GM12878 (cell line): ENCODE results near the gene PGAP6. TPM values are rescaled to one million over a fixed set of nuclear protein-coding genes. Genes with fewer than 3 reads are reported as not detected.

Experiments used
- ATAC-seq: fragments of 200-7000 bp; cut with Tn5 transposase; 3 replicates; pipeline ENCODE4 v1.9.1; 2020; ENCODE audit warnings: mild to moderate bottlenecking, moderate library complexity
- BruUV-seq: library from RNA; stranded (reverse); fragments of 400-500 nt; replicated peaks from 2 replicates; lab custom pipeline; 2021; lab: Mats Ljungman, UMichigan
- CTCF ChIA-PET: fragments of 300-600 bp; sonication (Branson Sonifier 250); formaldehyde crosslinking; extraction: SDS; loops from one replicate; lab custom pipeline; 2021; ENCODE audit warnings: inconsistent platforms; lab: Yijun Ruan, JAX
- POLR2A ChIA-PET: fragments of 350-600 bp; formaldehyde crosslinking; extraction: SDS; loops from one replicate; lab custom pipeline; 2021; ENCODE audit warnings: inconsistent platforms; lab: Charles Lee
- RAD21 ChIA-PET: fragments of 300-600 bp; sonication (Branson Sonifier 250); formaldehyde crosslinking; loops from one replicate; lab custom pipeline; 2023; ENCODE audit warnings: antibody characterized with exemption; ENCODE audit not compliant: unreplicated experiment; lab: Charles Lee
- SMC1A ChIA-PET: fragments of 300-600 bp; sonication (Branson Sonifier 250); formaldehyde crosslinking; loops from one replicate; lab custom pipeline; 2023; ENCODE audit not compliant: unreplicated experiment, uncharacterized antibody; lab: Charles Lee
- DNase-seq: peaks from one replicate; pipeline ENCODE4 v3.0.0-alpha.2; 2011; ENCODE audit warnings: low read depth, low spot score
- FAIRE-seq: peaks from 3 replicates; lab custom pipeline; 2011; peaks lifted over from hg19 to GRCh38; lab: Jason Lieb, UNC
- H2AFZ ChIP-seq: 2 replicates; pipeline ENCODE4 v1.6.0; 2011; ENCODE audit warnings: low read depth, low read length, control low read depth; ENCODE audit not compliant: control insufficient read depth
- H3K27ac ChIP-seq: 2 replicates; pipeline ENCODE4 v1.5.1; 2011; ENCODE audit warnings: control low read depth; ENCODE audit not compliant: control insufficient read depth, insufficient read depth
- H3K27me3 ChIP-seq, 2 experiments: replicated peaks in 1 of 2; 2 replicates each; pipeline versions ENCODE4 v1.6.0 to v1.6.1; 2011; ENCODE audit warnings: low read length in 1 of 2; ENCODE audit not compliant: control insufficient read depth in 2 of 2, insufficient read depth in 2 of 2
- H3K36me3 ChIP-seq, 2 experiments: 2 replicates each; pipeline ENCODE4 v1.5.1; 2011; ENCODE audit warnings: low read length in 1 of 2; ENCODE audit not compliant: control insufficient read depth in 2 of 2, insufficient read depth in 2 of 2
- H3K4me1 ChIP-seq: 2 replicates; pipeline ENCODE4 v1.6.1; 2011; ENCODE audit warnings: mild to moderate bottlenecking, low read length, moderate library complexity, mixed read lengths; ENCODE audit not compliant: control insufficient read depth, insufficient read depth
- H3K4me2 ChIP-seq: 2 replicates; pipeline ENCODE4 v1.6.0; 2011; ENCODE audit warnings: control low read depth; ENCODE audit not compliant: control insufficient read depth, insufficient read depth
- H3K4me3 ChIP-seq: fragments of 200-600 bp; sonication (generic); 2 replicates; pipeline ENCODE4 v1.5.1; 2016
- H3K79me2 ChIP-seq: 2 replicates; pipeline ENCODE4 v1.6.0; 2011; ENCODE audit warnings: low read length; ENCODE audit not compliant: control insufficient read depth, insufficient read depth
- H3K9ac ChIP-seq: 2 replicates; pipeline ENCODE4 v1.8.0; 2011; ENCODE audit warnings: low read length, control low read depth, mixed read lengths; ENCODE audit not compliant: control insufficient read depth, insufficient read depth
- H3K9me3 ChIP-seq: replicated peaks from 3 replicates; pipeline ENCODE4 v1.5.1; 2011; ENCODE audit warnings: mild to moderate bottlenecking, low read length; ENCODE audit not compliant: control insufficient read depth, insufficient read depth
- H4K20me1 ChIP-seq: 2 replicates; pipeline ENCODE4 v1.6.0; 2011; ENCODE audit not compliant: control insufficient read depth, insufficient read depth
- BHLHE40 ChIP-seq, 2 experiments: fragments of 450-650 bp in 1 of 2; IDR thresholded peaks; 2 replicates each; pipeline ENCODE4 v1.6.1; 2011 to 2017; ENCODE audit warnings: low read depth in 2 of 2, borderline replicate concordance in 1 of 2, improper control_type of control experiment in 1 of 2, low read length in 1 of 2, mild to moderate bottlenecking in 1 of 2
- BMI1 ChIP-seq: fragments of 450-650 bp; IDR thresholded peaks from 2 replicates; pipeline ENCODE4 v1.6.1; 2016; ENCODE audit warnings: mild to moderate bottlenecking, moderate library complexity, borderline replicate concordance
- BRCA1 ChIP-seq: IDR thresholded peaks from 2 replicates; pipeline ENCODE4 v1.6.1; 2011; ENCODE audit warnings: low read depth, low read length, improper control_type of control experiment
- CHD4 ChIP-seq: fragments of 200-600 bp; sonication (generic); IDR thresholded peaks from 2 replicates; pipeline ENCODE4 v1.6.1; 2016; ENCODE audit warnings: mild to moderate bottlenecking
- HDAC2 ChIP-seq: fragments of 200-600 bp; sonication (generic); IDR thresholded peaks from 2 replicates; pipeline ENCODE4 v1.6.1; 2017
- IKZF1 ChIP-seq: fragments of 450-650 bp; conservative IDR thresholded peaks from 2 replicates; pipeline ENCODE4 v1.6.1; 2017; ENCODE audit warnings: antibody characterized with exemption, mild to moderate bottlenecking
- IRF4 ChIP-seq: IDR thresholded peaks from 2 replicates; pipeline ENCODE4 v1.6.1; 2011; ENCODE audit warnings: low read depth, low read length
- JUNB ChIP-seq: IDR thresholded peaks from 2 replicates; pipeline ENCODE4 v1.6.1; 2016; ENCODE audit warnings: antibody characterized with exemption, mild to moderate bottlenecking
- MTA3 ChIP-seq: IDR thresholded peaks from 2 replicates; pipeline ENCODE4 v1.6.1; 2012; ENCODE audit warnings: low read length, inconsistent platforms, borderline replicate concordance
- MYB ChIP-seq: fragments of 150-350 bp; IDR thresholded peaks from 2 replicates; pipeline ENCODE4 v1.6.1; 2014; ENCODE audit warnings: mild to moderate bottlenecking, low read depth, low read length, borderline replicate concordance
- RBBP5 ChIP-seq: fragments of 200-600 bp; sonication (generic); conservative IDR thresholded peaks from 2 replicates; pipeline ENCODE4 v1.6.1; 2016
- SMAD5 ChIP-seq: IDR thresholded peaks from 2 replicates; pipeline ENCODE4 v1.6.1; 2016; ENCODE audit warnings: antibody characterized with exemption, low read depth
- SREBF2 ChIP-seq: IDR thresholded peaks from 2 replicates; pipeline ENCODE4 v1.6.1; 2012; ENCODE audit warnings: mild to moderate bottlenecking, low read length
- ZNF207 ChIP-seq: fragments of 450-650 bp; IDR thresholded peaks from 2 replicates; pipeline ENCODE4 v1.6.1; 2014; ENCODE audit warnings: antibody characterized with exemption, mild to moderate bottlenecking, borderline replicate concordance
- WGBS: methylation state at CpG from one replicate; pipeline ENCODE4 v1.1.6; 2016; ENCODE audit warnings: low lambda C conversion rate; ENCODE audit not compliant: insufficient replicate concordance, insufficient coverage; ENCODE audit errors: missing lambda C conversion rate; 5-methylcytosine and 5-hydroxymethylcytosine counted together
- in situ Hi-C: fragments of 300-500 bp; cut with MboI; formaldehyde crosslinking; loops from 9 replicates; pipeline ENCODE4 v1.14.3; 2018; ENCODE audit warnings: mixed read lengths
- intact Hi-C: fragments of 100-400 bp; cut with micrococcal nuclease; formaldehyde crosslinking; loops from one replicate; pipeline ENCODE4 v1.14.2; 2022; ENCODE audit not compliant: unreplicated experiment
- polyA plus RNA-seq, 11 experiments: library from polyadenylated mRNA; depleted of rRNA in 4 of 11; unstranded in 6 of 11; stranded (reverse) in 5 of 11; fragments of >200 nt; fragmentation: Nextera tagmentation in 4 of 11; fragmentation: Illumina TruSeq in 1 of 11; extraction: Ambion mirVana in 4 of 11; extraction: Trizol in 1 of 11; gene quantifications; 1 replicate in 1 of 11; 2 replicates in 10 of 11; pipeline versions ENCODE4 v1.2.1 to v1.2.3, GENCODE V29; 2011 to 2016; ENCODE audit warnings: inconsistent platforms in 2 of 11, missing spikeins in 2 of 11, low read depth in 1 of 11
- total RNA-seq, 4 experiments: library from RNA; depleted of rRNA in 3 of 4; stranded (reverse); fragments of >200 nt in 3 of 4; fragmentation: Illumina TruSeq in 1 of 4; extraction: Trizol in 1 of 4; gene quantifications; 2 replicates each; pipeline versions ENCODE4 v1.2.1 to v1.2.3, GENCODE V29; 2013 to 2021
- TF ChIP-seq, protein P1 (sequence below): fragments of 450-650 bp; formaldehyde crosslinking; IDR thresholded peaks from 2 replicates; pipeline ENCODE4 v1.4.0; 2020; ENCODE audit warnings: mild to moderate bottlenecking, moderate library complexity
- TF ChIP-seq, protein P2 (sequence below): fragments of 450-650 bp; IDR thresholded peaks from 2 replicates; pipeline ENCODE4 v1.6.1; 2016; ENCODE audit warnings: mild to moderate bottlenecking
- TF ChIP-seq, protein P3 (sequence below): fragments of 450-650 bp; conservative IDR thresholded peaks from 2 replicates; pipeline ENCODE4 v1.6.1; 2017; ENCODE audit warnings: mild to moderate bottlenecking, moderate library complexity

The PGAP6 gene
- total and polyA plus RNA-seq, 10 of the 15 experiments (the other 5 are each of a cell fraction or from before 2014, with no cell fraction given) = 0.76 to 48.8 (median 18.4) TPM

DNA sequence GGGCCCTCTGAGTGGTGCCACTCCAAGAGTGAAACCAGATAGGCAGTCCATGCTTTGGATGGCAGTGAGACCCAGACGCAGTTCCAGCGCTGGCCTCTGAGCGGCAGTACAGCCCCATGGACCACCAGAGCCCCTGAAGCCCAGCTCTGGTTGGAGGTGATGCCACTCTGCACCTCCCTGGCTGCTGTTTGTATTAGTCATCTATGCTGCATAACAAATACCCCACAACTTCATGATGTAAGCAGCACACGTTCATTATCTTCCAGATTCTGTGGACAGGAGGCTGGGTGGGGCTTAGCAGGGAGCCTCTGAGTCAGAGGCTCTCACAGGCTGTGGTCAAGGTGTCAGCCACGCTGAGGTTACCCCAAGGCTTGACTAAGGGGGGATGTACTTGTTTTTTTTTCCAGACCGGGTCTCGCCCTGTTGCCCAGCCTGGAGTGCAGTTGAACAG, 10.1 kb upstream of the PGAP6 start (continued):
- TF ChIP-seq, protein P1, sequence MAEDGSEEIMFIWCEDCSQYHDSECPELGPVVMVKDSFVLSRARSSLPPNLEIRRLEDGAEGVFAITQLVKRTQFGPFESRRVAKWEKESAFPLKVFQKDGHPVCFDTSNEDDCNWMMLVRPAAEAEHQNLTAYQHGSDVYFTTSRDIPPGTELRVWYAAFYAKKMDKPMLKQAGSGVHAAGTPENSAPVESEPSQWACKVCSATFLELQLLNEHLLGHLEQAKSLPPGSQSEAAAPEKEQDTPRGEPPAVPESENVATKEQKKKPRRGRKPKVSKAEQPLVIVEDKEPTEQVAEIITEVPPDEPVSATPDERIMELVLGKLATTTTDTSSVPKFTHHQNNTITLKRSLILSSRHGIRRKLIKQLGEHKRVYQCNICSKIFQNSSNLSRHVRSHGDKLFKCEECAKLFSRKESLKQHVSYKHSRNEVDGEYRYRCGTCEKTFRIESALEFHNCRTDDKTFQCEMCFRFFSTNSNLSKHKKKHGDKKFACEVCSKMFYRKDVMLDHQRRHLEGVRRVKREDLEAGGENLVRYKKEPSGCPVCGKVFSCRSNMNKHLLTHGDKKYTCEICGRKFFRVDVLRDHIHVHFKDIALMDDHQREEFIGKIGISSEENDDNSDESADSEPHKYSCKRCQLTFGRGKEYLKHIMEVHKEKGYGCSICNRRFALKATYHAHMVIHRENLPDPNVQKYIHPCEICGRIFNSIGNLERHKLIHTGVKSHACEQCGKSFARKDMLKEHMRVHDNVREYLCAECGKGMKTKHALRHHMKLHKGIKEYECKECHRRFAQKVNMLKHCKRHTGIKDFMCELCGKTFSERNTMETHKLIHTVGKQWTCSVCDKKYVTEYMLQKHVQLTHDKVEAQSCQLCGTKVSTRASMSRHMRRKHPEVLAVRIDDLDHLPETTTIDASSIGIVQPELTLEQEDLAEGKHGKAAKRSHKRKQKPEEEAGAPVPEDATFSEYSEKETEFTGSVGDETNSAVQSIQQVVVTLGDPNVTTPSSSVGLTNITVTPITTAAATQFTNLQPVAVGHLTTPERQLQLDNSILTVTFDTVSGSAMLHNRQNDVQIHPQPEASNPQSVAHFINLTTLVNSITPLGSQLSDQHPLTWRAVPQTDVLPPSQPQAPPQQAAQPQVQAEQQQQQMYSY (CRISPR knock-in tag) = no peak
- no peak for TF ChIP-seq IRF4
- no peak for TF ChIP-seq SMAD5
- no peak for TF ChIP-seq BRCA1
- TF ChIP-seq MTA3 = no peak
- TF ChIP-seq RBBP5 = no peak
- TF ChIP-seq MYB = no peak

DNA sequence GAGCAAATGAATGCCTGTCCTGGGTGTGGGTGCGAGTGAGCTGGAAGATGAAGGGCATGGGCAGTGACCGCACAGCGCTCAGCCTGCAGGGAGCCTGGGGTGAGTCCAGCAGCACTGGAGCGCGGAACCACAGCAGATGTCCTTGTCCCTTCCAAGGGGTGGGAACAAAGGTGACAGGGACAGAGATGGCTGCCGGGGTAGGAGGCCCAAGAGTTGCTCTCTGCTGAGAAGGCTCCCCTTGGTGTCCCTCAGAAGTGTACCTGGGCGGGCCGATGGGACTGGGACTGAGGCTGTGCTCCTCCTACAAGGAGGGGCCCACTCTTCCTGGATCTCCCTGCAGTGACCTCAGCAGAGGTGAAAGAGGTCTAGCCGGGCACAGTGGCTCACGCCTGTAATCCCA, 7.6 kb upstream of the PGAP6 start:
- TF ChIP-seq, protein P2, sequence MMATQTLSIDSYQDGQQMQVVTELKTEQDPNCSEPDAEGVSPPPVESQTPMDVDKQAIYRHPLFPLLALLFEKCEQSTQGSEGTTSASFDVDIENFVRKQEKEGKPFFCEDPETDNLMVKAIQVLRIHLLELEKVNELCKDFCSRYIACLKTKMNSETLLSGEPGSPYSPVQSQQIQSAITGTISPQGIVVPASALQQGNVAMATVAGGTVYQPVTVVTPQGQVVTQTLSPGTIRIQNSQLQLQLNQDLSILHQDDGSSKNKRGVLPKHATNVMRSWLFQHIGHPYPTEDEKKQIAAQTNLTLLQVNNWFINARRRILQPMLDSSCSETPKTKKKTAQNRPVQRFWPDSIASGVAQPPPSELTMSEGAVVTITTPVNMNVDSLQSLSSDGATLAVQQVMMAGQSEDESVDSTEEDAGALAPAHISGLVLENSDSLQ = no peak
- no peak for TF ChIP-seq IKZF1
- TF ChIP-seq JUNB = no peak
- no peak for TF ChIP-seq BMI1
- no peak for TF ChIP-seq CHD4
- no peak for TF ChIP-seq ZNF207
- TF ChIP-seq MYB = no peak
- no peak for TF ChIP-seq BHLHE40 (IDR thresholded peaks at IDR 0.05; ENCODE audit: borderline replicate concordance in 1 of 2, low read depth in 2 of 2, low read length in 1 of 2)
- no peak for TF ChIP-seq SREBF2
- TF ChIP-seq, protein P3, sequence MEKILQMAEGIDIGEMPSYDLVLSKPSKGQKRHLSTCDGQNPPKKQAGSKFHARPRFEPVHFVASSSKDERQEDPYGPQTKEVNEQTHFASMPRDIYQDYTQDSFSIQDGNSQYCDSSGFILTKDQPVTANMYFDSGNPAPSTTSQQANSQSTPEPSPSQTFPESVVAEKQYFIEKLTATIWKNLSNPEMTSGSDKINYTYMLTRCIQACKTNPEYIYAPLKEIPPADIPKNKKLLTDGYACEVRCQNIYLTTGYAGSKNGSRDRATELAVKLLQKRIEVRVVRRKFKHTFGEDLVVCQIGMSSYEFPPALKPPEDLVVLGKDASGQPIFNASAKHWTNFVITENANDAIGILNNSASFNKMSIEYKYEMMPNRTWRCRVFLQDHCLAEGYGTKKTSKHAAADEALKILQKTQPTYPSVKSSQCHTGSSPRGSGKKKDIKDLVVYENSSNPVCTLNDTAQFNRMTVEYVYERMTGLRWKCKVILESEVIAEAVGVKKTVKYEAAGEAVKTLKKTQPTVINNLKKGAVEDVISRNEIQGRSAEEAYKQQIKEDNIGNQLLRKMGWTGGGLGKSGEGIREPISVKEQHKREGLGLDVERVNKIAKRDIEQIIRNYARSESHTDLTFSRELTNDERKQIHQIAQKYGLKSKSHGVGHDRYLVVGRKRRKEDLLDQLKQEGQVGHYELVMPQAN = no peak
- TF ChIP-seq HDAC2 = no peak
- 84% methylated on average over 10 of the region's 10 CpGs for WGBS

More for the DNA sequence above, 7.6 kb upstream of the PGAP6 start:
- ChIA-PET SMC1A (no interaction called here), CTCF (interaction anchor here (1.0 kb wide), 1 partner anchor 9 kb away, joined by 3 read pairs; no protein-coding TSS in a partner anchor), RAD21 (no interaction called here), POLR2A (no interaction called here)
- H4K20me1 ChIP-seq = no peaks in the 10 kb centered on the region
- FAIRE-seq = no peak
- ATAC-seq = no peak
- peaks cover 3% of the 10 kb centered on the region; the same call in 1 of the 2 replicates for H3K4me1 ChIP-seq
- H3K9ac ChIP-seq = no peak overlapping the region; the same call in 1 of the 2 replicates
- in situ Hi-C loops = no loop called here
- H3K79me2 ChIP-seq = no peaks in the 10 kb centered on the region
- no peak overlapping the region for H2AFZ ChIP-seq
- H3K27me3 ChIP-seq = no peaks in the 10 kb centered on the region
- intact Hi-C loops = no loop called here
- no TSS peak for BruUV-seq
- H3K36me3 ChIP-seq = no peaks in the 10 kb centered on the region
- no peak for DNase-seq
- no peak overlapping the region for H3K4me3 ChIP-seq
- H3K9me3 ChIP-seq = no peaks in the 10 kb centered on the region; the same call in 2 of the 3 replicates
- H3K27ac ChIP-seq = no peak overlapping the region
- H3K4me2 ChIP-seq = no peak overlapping the region
